Mesenchymal stem cell (in vitro differentiated cells and primary cell): Measurements from ENCODE around the gene FOXO6.

Experiments
- DNase-seq: peaks from one replicate; pipeline ENCODE4 v3.0.0-alpha.2; 2013
- H2AFZ ChIP-seq: one replicate; pipeline ENCODE4 v1.6.1; 2013; ENCODE audit warnings: low read depth, mild to moderate bottlenecking, control low read depth, inconsistent platforms, low read length, moderate library complexity
- H2AK5ac ChIP-seq: 2 replicates; pipeline ENCODE4 v1.6.1; 2013; ENCODE audit warnings: low read length, moderate library complexity, mild to moderate bottlenecking, inconsistent platforms; ENCODE audit not compliant: severe bottlenecking
- H2BK120ac ChIP-seq: one replicate; pipeline ENCODE4 v1.6.1; 2013; ENCODE audit warnings: low read depth, mild to moderate bottlenecking, inconsistent platforms, low read length, moderate library complexity
- H2BK12ac ChIP-seq, 2 experiments: one replicate each; pipeline ENCODE4 v1.6.1; 2013; ENCODE audit warnings: inconsistent platforms in 2 of 2, low read length in 2 of 2, mild to moderate bottlenecking in 2 of 2, moderate library complexity in 2 of 2, control low read depth in 1 of 2
- H2BK15ac ChIP-seq: one replicate; pipeline ENCODE4 v1.6.1; 2013; ENCODE audit warnings: mild to moderate bottlenecking, low read depth, inconsistent platforms; ENCODE audit not compliant: poor library complexity, severe bottlenecking
- H2BK5ac ChIP-seq: 2 replicates; pipeline ENCODE4 v1.6.1; 2013; ENCODE audit warnings: low read depth, mild to moderate bottlenecking, low read length, control low read depth, inconsistent platforms; ENCODE audit not compliant: poor library complexity, severe bottlenecking
- H3K14ac ChIP-seq, 2 experiments: one replicate each; pipeline ENCODE4 v1.6.1; 2013; ENCODE audit warnings: inconsistent platforms in 2 of 2, low read length in 2 of 2, control low read depth in 1 of 2, mild to moderate bottlenecking in 1 of 2, moderate library complexity in 1 of 2
- H3K18ac ChIP-seq, 2 experiments: one replicate each; pipeline ENCODE4 v1.6.1; 2013; ENCODE audit warnings: inconsistent platforms in 2 of 2, low read length in 2 of 2, control low read depth in 1 of 2, low read depth in 1 of 2, mild to moderate bottlenecking in 1 of 2
- H3K23ac ChIP-seq, 2 experiments: one replicate each; pipeline ENCODE4 v1.6.1; 2013; ENCODE audit warnings: inconsistent platforms in 2 of 2, low read length in 2 of 2, mild to moderate bottlenecking in 2 of 2, moderate library complexity in 2 of 2, control low read depth in 1 of 2
- H3K27ac ChIP-seq: 2 replicates; pipeline ENCODE4 v1.5.1; 2013; ENCODE audit warnings: mild to moderate bottlenecking, moderate library complexity, low read length, control low read depth, inconsistent platforms; ENCODE audit not compliant: poor library complexity, severe bottlenecking
- H3K27me3 ChIP-seq, 2 experiments: 2 replicates each; pipeline versions ENCODE4 v1.6.1 to v1.7.0; 2013; ENCODE audit warnings: low read length in 2 of 2, mild to moderate bottlenecking in 2 of 2, moderate library complexity in 2 of 2, control low read depth in 1 of 2, inconsistent platforms in 1 of 2; ENCODE audit not compliant: control insufficient read depth in 1 of 2, insufficient read depth in 1 of 2
- H3K36me3 ChIP-seq, 2 experiments: 2 replicates each; pipeline versions ENCODE4 v1.6.1 to v1.7.0; 2013; ENCODE audit warnings: low read length in 2 of 2, control low read depth in 1 of 2, inconsistent platforms in 1 of 2, low read depth in 1 of 2, mild to moderate bottlenecking in 1 of 2; ENCODE audit not compliant: insufficient read depth in 2 of 2, control insufficient read depth in 1 of 2
- H3K4ac ChIP-seq, 2 experiments: one replicate each; pipeline ENCODE4 v1.6.1; 2013; ENCODE audit warnings: inconsistent platforms in 2 of 2, low read length in 2 of 2, mild to moderate bottlenecking in 2 of 2, moderate library complexity in 2 of 2, control low read depth in 1 of 2, low read depth in 1 of 2
- H3K4me1 ChIP-seq: 2 replicates; pipeline ENCODE4 v1.6.1; 2013; ENCODE audit warnings: low read depth, low read length, control low read depth; ENCODE audit not compliant: control insufficient read depth, insufficient read depth
- H3K4me2 ChIP-seq: 2 replicates; pipeline ENCODE4 v1.6.1; 2013; ENCODE audit warnings: low read length, mild to moderate bottlenecking, inconsistent platforms; ENCODE audit not compliant: poor library complexity, severe bottlenecking
- H3K4me3 ChIP-seq, 2 experiments: 2 replicates each; pipeline versions ENCODE4 v1.5.1 to v1.7.0; 2013; ENCODE audit warnings: low read length in 2 of 2, mild to moderate bottlenecking in 2 of 2, control low read depth in 1 of 2, low read depth in 1 of 2; ENCODE audit not compliant: insufficient read depth in 1 of 2
- H3K79me1 ChIP-seq: replicated peaks from 2 replicates; pipeline ENCODE4 v1.6.1; 2013; ENCODE audit warnings: mild to moderate bottlenecking, control low read depth, low read length, inconsistent platforms; ENCODE audit not compliant: poor library complexity, severe bottlenecking
- H3K9ac ChIP-seq: 2 replicates; pipeline ENCODE4 v1.7.0; 2013; ENCODE audit warnings: mild to moderate bottlenecking, low read length, moderate library complexity
- H3K9me3 ChIP-seq: 2 replicates; pipeline ENCODE4 v1.7.0; 2013; ENCODE audit warnings: mild to moderate bottlenecking, low read length; ENCODE audit not compliant: control insufficient read depth
- H4K8ac ChIP-seq: one replicate; pipeline ENCODE4 v1.6.1; 2013; ENCODE audit warnings: inconsistent platforms, mild to moderate bottlenecking, low read length, moderate library complexity
- H4K91ac ChIP-seq: one replicate; pipeline ENCODE4 v1.6.1; 2013; ENCODE audit warnings: mild to moderate bottlenecking, low read length, inconsistent platforms
- WGBS: methylation state at CpG from one replicate; pipeline ENCODE4 v1.1.7; 2013; ENCODE audit warnings: mixed read lengths; 5-methylcytosine and 5-hydroxymethylcytosine counted together

The FOXO6 gene

GRCh38 chr1:41408691-41409090, 47.5 kb downstream of the FOXO6 start:
- H4K8ac ChIP-seq, result no peak overlapping the region
- peaks cover 71 to 84% of the 10 kb centered on the region in 2 experiments for H3K27me3 ChIP-seq

GRCh38 chr1:41409825-41410224, 48.6 kb downstream of the FOXO6 start:
- peaks cover 70 to 72% of the 10 kb centered on the region in 2 experiments for H3K27me3 ChIP-seq
- DNase-seq, result no peak
- peaks cover 5% of the 10 kb centered on the region for H3K4me1 ChIP-seq
- H3K9ac ChIP-seq, result no peak overlapping the region
- H4K91ac ChIP-seq, result no peak overlapping the region
- peaks cover 7% of the 10 kb centered on the region for H3K9me3 ChIP-seq
- no peak overlapping the region for H2BK12ac ChIP-seq
- no peak overlapping the region for H2AK5ac ChIP-seq
- H4K8ac ChIP-seq, result no peak overlapping the region
- H3K18ac ChIP-seq, result no peak overlapping the region
- no peak overlapping the region for H2BK5ac ChIP-seq
- 65% methylated on average over 3 of the region's 7 CpGs for WGBS
- no peak overlapping the region for H3K23ac ChIP-seq
- no peak overlapping the region for H2BK120ac ChIP-seq
- no peak overlapping the region for H3K4me2 ChIP-seq
- no peaks in the 10 kb centered on the region for H3K36me3 ChIP-seq
- H3K27ac ChIP-seq, result no peak overlapping the region
- no peak overlapping the region for H3K4ac ChIP-seq
- H3K14ac ChIP-seq, result no peak overlapping the region
- no peak overlapping the region for H2BK15ac ChIP-seq
- no peak overlapping the region for H3K4me3 ChIP-seq
- no peaks in the 10 kb centered on the region for H3K79me1 ChIP-seq
- no peak overlapping the region for H2AFZ ChIP-seq

More at GRCh38 chr1:41408691-41409090, 47.5 kb downstream of the FOXO6 start:
- Histone ChIP-seq H3K18ac (no peak overlapping the region), H3K27ac (no peak overlapping the region), H3K4me3 (no peak overlapping the region), H3K4me1 (peaks cover 7% of the 10 kb centered on the region), H3K36me3 (no peaks in the 10 kb centered on the region), H3K4ac (no peak overlapping the region), H3K79me1 (no peaks in the 10 kb centered on the region), H2BK5ac (no peak overlapping the region), H2AFZ (no peak overlapping the region), H3K4me2 (no peak overlapping the region), H2BK120ac (no peak overlapping the region), H3K14ac (no peak overlapping the region), H3K9me3 (peaks cover 7% of the 10 kb centered on the region), H3K9ac (no peak overlapping the region), H2AK5ac (no peak overlapping the region), H3K23ac (no peak overlapping the region), H2BK15ac (no peak overlapping the region), H4K91ac (no peak overlapping the region), H2BK12ac (no peak overlapping the region)
- 72% methylated on average over 6 of the region's 6 CpGs for WGBS
- DNase-seq, result no peak

DNA sequence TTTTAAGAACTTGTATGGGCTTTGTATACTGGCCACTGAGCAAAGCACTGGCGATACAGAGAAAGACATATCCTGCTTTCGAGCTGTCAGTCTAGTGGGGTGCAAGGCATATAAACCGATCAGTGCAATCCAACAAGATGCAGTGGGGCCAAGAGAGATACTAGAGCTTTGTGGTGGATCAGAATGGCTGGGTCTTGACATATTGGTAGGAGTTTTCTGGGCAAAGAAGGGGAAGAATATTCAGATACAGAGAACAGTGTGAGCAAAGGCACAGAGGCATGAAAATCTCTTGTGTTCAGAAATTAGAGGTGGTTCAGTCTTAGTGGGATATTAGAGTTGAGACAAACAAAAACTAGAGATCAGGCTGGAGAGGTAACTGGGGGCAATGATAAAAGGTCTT, 49.2 kb downstream of the FOXO6 start:
- Histone ChIP-seq H3K4me3 (no peak overlapping the region), H2AFZ (no peak overlapping the region), H2AK5ac (no peak overlapping the region), H3K27ac (no peak overlapping the region), H4K8ac (no peak overlapping the region), H3K4me2 (no peak overlapping the region), H2BK5ac (no peak overlapping the region), H2BK12ac (no peak overlapping the region), H4K91ac (no peak overlapping the region), H3K79me1 (no peaks in the 10 kb centered on the region), H2BK15ac (no peak overlapping the region), H3K27me3 (peaks cover 66 to 68% of the 10 kb centered on the region in 2 experiments), H3K9me3 (peaks cover 7% of the 10 kb centered on the region), H3K14ac (no peak overlapping the region), H3K4me1 (peaks cover 5% of the 10 kb centered on the region), H3K36me3 (no peaks in the 10 kb centered on the region), H2BK120ac (no peak overlapping the region), H3K9ac (no peak overlapping the region), H3K18ac (no peak overlapping the region), H3K23ac (no peak overlapping the region), H3K4ac (no peak overlapping the region)
- no peak for DNase-seq
- 92% methylated on average over 3 of the region's 3 CpGs for WGBS

DNA sequence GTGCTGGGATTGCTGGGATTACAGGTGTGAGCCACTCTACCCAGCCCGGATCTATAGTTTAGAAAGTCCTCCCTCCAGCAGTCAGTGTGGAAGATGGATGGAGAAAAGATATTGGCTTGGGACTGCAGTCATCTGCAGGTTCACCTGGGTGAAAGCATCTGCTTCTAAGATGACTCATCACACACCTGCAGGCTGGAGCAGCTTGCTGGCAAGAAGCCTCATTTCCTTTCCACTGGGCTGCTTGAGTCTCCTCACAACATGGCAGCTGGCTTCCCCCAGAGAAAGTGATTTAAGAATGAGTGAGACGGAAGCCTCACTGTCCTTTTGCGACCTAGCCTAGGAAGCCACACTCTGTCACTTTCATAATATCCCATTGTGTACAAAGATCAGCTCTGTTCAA, 50.0 kb downstream of the FOXO6 start:
- Histone ChIP-seq H3K14ac (no peak overlapping the region), H3K4me2 (no peak overlapping the region), H3K9me3 (peaks cover 7% of the 10 kb centered on the region), H3K4me3 (no peak overlapping the region), H4K91ac (no peak overlapping the region), H3K18ac (no peak overlapping the region), H3K9ac (no peak overlapping the region), H3K4me1 (peaks cover 5% of the 10 kb centered on the region), H3K36me3 (no peaks in the 10 kb centered on the region), H3K27me3 (peaks cover 58 to 70% of the 10 kb centered on the region in 2 experiments), H2BK12ac (no peak overlapping the region), H3K4ac (no peak overlapping the region), H3K79me1 (no peaks in the 10 kb centered on the region), H2BK120ac (no peak overlapping the region), H2AFZ (no peak overlapping the region), H2BK15ac (no peak overlapping the region), H4K8ac (no peak overlapping the region), H2BK5ac (no peak overlapping the region), H3K27ac (no peak overlapping the region), H2AK5ac (no peak overlapping the region), H3K23ac (no peak overlapping the region)
- 92% methylated on average over 3 of the region's 3 CpGs for WGBS
- no peak for DNase-seq
